ENCODE results near the gene RPTOR.
A peak's percentile ranks its signal among the peaks of the same experiment; 100 is the strongest.

RPTOR gene

DNA sequence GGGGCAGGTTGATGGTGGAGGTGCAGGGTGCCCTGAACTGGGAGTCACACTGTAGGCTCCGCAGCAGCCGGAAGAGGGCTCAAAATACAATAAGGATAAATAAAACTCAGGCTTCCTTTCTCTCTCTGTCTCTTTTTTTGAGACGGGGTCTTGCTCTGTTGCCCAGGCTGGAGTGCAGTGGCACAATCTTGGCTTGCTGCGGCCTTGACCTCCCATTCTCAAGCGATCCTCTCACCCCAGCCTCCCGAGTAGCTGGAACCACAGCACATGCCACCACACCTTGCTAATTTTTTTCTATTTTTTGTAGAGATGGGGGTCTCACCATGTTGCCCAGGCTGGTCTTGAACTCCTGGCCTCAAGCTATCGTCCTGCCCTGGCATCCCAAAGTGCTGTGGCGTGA is 35.3 kb upstream of the RPTOR start:
- H3K27me3 Mint-ChIP-seq = peaks cover 18 to 19% of the 10 kb centered on the region in 2 donors
- no peaks in the 10 kb centered on the region for H3K9me3 Mint-ChIP-seq
- ATAC-seq (replicated peaks) = no peak
- no peak overlapping the region for H3K4me3 Mint-ChIP-seq
- H3K4me1 Mint-ChIP-seq = no peaks in the 10 kb centered on the region
- H3K36me3 Mint-ChIP-seq = no peaks in the 10 kb centered on the region
- no peak overlapping the region for H3K27ac Mint-ChIP-seq
- DNase-seq = no peak

DNA sequence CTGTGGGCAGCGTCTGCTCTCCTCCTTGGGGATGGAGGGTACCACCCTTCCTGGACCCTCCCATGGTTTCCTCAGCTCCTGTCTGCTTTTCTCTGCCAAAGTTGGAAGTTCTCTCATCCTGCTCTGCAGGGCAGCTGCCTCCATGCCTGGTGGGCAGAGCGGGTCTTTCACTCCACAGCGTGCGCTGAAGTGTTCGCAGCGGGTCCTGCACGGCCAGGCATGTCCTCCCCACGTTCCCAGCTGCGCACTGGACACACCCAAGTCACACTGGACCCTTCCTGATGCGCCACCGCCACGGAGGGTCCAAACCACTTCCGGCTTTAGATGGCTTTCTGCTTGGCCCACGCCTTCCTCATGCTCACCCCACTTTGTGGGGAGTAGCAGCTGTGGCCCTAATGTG is 34.5 kb upstream of the RPTOR start:
- no peaks in the 10 kb centered on the region for H3K9me3 Mint-ChIP-seq
- DNase-seq (no peak), ATAC-seq (replicated peaks) (no peak)
- H3K27ac Mint-ChIP-seq = no peak overlapping the region
- H3K4me1 Mint-ChIP-seq = no peaks in the 10 kb centered on the region
- peaks cover 16 to 18% of the 10 kb centered on the region in 2 donors for H3K27me3 Mint-ChIP-seq
- no peak overlapping the region for H3K4me3 Mint-ChIP-seq
- no peaks in the 10 kb centered on the region for H3K36me3 Mint-ChIP-seq

- H3K36me3 Mint-ChIP-seq = no peaks in the 10 kb centered on the region
- ATAC-seq (replicated peaks) (no peak), DNase-seq (no peak)
- no peaks in the 10 kb centered on the region for H3K4me1 Mint-ChIP-seq
- H3K27me3 Mint-ChIP-seq = peaks cover 16 to 18% of the 10 kb centered on the region in 2 donors
- H3K27ac Mint-ChIP-seq = no peak overlapping the region
- H3K9me3 Mint-ChIP-seq = no peaks in the 10 kb centered on the region
- H3K4me3 Mint-ChIP-seq = no peak overlapping the region
Measured at GRCh38 chr17:80510772-80511171, 33.9 kb upstream of the RPTOR start.

GRCh38 chr17:80511222-80512180 is 33.1 kb upstream of the RPTOR start:
- DNase-seq (no peak), ATAC-seq (replicated peaks) (no peak)
- H3K4me1 Mint-ChIP-seq = no peaks in the 10 kb centered on the region
- H3K4me3 Mint-ChIP-seq = no peak overlapping the region
- peaks cover 16 to 17% of the 10 kb centered on the region in 2 donors for H3K27me3 Mint-ChIP-seq
- no peaks in the 10 kb centered on the region for H3K36me3 Mint-ChIP-seq
- H3K9me3 Mint-ChIP-seq = no peaks in the 10 kb centered on the region
- H3K27ac Mint-ChIP-seq = no peak overlapping the region

DNA sequence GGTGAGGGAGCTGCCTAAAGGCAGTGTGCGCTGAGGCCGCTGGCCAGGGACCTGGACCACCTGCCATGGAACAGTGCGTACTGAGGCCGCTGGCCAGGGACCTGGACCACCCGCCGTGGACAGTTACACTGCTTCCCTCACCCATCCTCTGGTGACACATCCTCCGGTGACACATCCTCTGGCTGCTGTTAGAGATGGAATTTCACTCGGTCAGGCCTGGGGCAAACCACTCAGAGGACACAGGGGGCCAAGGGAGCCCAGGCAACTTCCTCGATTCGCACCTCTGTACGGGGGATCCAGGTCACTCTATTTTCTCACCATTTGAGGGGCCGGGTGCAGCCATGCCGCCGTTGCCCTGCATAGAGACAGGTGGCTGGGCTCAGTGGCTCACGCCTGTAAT is 32.4 kb upstream of the RPTOR start:
- H3K4me1 Mint-ChIP-seq = no peaks in the 10 kb centered on the region
- no peak for ATAC-seq (replicated peaks)
- H3K36me3 Mint-ChIP-seq = no peaks in the 10 kb centered on the region
- H3K4me3 Mint-ChIP-seq = no peak overlapping the region
- H3K27me3 Mint-ChIP-seq = peaks cover 16 to 18% of the 10 kb centered on the region in 2 donors
- no peak overlapping the region for H3K27ac Mint-ChIP-seq
- H3K9me3 Mint-ChIP-seq = no peaks in the 10 kb centered on the region
- DNase-seq = no peak

GRCh38 chr17:80513201-80513600 is 31.4 kb upstream of the RPTOR start:
- ATAC-seq (replicated peaks) = no peak

DNA sequence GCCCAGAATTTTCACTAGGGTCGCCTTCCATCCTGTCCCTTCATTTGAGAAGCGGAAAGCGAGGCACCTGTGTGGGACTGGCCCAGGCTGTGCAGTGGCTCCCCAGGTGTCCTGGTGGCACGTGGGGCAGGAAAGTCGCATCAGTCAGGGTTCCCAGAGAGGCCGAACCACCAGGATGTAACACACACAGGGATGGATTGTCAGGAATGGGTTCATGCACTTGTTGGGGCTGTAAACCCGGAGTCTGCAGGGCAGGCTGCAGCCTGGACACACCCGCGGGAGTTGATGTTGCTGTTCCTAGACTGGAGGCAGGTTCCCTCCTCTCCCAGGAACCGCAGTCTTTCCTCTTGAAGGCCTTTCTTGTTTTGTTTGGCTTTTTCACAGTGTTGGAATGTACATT is 30.7 kb upstream of the RPTOR start:
- H3K4me3 Mint-ChIP-seq = no peak overlapping the region
- H3K9me3 Mint-ChIP-seq = no peaks in the 10 kb centered on the region
- no peaks in the 10 kb centered on the region for H3K36me3 Mint-ChIP-seq
- H3K27me3 Mint-ChIP-seq = peaks cover 23 to 28% of the 10 kb centered on the region in 2 donors
- DNase-seq = no peak
- ATAC-seq (replicated peaks) = no peak
- no peaks in the 10 kb centered on the region for H3K4me1 Mint-ChIP-seq
- H3K27ac Mint-ChIP-seq = no peak overlapping the region

More at GRCh38 chr17:80513201-80513600, 31.4 kb upstream of the RPTOR start:
- Mint-ChIP-seq H3K36me3 (no peaks in the 10 kb centered on the region), H3K9me3 (no peaks in the 10 kb centered on the region), H3K27ac (no peak overlapping the region), H3K4me3 (no peak overlapping the region), H3K4me1 (no peaks in the 10 kb centered on the region), H3K27me3 (peaks cover 17 to 21% of the 10 kb centered on the region in 2 donors)
- DNase-seq = no peak

DNA sequence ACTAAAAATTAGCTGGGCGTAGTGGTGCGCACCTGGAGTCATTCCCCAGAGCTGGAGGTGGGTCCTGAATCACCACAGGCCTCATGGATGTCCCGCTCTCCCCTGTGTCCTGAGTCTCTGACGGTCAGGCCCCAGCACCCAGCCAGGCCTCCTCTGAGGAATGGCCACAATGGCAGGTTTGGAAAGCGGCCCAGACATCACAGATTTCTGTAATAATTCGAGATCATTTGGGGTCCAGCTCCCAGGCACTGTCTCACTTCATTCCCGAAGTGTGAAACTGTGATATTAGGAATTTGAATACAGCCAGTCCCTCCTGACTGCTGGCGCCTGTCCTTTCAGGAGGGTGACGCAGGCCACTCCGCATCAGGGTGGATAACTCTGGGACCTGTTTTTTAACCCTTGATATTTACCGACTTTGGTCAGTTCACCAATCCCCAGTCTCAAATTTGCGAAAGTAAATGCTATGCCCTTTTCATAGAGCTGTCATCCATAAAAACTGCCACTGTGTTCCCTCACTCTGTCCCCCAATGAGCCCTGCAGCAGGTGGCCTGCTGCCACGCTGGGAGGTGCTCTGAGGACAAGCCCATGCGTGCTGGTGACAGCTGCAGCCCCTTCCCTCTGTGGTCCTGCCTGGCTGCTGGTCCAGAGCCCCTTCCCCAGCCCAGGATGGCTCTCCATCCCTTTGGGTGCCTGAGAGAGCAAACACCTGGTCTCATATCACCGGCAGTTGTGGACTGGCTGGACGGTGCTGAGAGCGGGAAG is 28.3 kb upstream of the RPTOR start:
- H3K9me3 Mint-ChIP-seq = no peaks in the 10 kb centered on the region
- no peak for DNase-seq
- no peaks in the 10 kb centered on the region for H3K36me3 Mint-ChIP-seq
- H3K4me3 Mint-ChIP-seq = no peak overlapping the region
- H3K27me3 Mint-ChIP-seq = peaks cover 36 to 47% of the 10 kb centered on the region in 2 donors
- no peak for ATAC-seq (replicated peaks)
- no peaks in the 10 kb centered on the region for H3K4me1 Mint-ChIP-seq
- H3K27ac Mint-ChIP-seq = no peak overlapping the region

DNA sequence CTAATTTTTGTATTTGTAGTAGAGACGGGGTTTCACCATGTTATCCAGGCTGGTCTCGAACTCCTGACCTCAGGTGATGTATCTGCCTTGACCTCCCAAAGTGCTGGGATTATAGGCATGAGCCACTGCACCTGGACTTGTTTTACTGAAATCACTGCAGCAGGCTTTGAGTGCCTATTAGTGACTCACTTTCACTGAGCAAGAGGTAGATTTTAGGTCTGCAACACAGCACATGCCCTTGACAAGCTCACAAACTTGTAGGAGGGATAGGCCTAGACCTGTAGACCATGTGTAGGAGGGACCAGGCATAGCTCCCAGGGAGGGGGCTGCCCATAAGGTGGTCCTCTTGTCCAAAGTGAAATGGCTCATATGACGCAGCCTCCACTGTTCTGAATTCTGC is 27.0 kb upstream of the RPTOR start:
- H3K4me3 Mint-ChIP-seq = no peak overlapping the region
- ATAC-seq (replicated peaks) = no peak
- no peaks in the 10 kb centered on the region for H3K36me3 Mint-ChIP-seq
- peaks cover 36 to 51% of the 10 kb centered on the region in 2 donors for H3K27me3 Mint-ChIP-seq
- no peaks in the 10 kb centered on the region for H3K4me1 Mint-ChIP-seq
- H3K27ac Mint-ChIP-seq = no peak overlapping the region
- no peaks in the 10 kb centered on the region for H3K9me3 Mint-ChIP-seq
- DNase-seq = no peak

DNA sequence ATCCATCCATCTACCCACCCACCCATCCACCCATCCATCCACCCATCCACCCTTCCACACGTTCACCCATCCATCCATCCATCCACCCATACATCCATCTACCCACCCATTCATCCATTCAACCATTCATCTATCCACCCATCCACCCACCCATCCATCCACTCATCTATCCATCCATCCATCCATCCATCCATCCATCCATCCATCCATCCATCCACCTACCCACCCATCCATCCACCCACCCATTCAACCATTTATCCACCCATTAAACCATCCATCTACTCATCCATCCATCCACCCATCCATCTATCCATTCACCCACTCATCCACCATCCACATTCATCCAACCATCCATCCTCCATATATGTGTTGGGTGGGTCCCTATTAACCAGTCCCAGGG is 26.2 kb upstream of the RPTOR start:
- Mint-ChIP-seq H3K27ac (no peak overlapping the region), H3K9me3 (no peaks in the 10 kb centered on the region), H3K36me3 (no peaks in the 10 kb centered on the region), H3K27me3 (peaks cover 36 to 55% of the 10 kb centered on the region in 2 donors), H3K4me3 (no peak overlapping the region), H3K4me1 (no peaks in the 10 kb centered on the region)
- no peak for DNase-seq
- no peak for ATAC-seq (replicated peaks)

DNA sequence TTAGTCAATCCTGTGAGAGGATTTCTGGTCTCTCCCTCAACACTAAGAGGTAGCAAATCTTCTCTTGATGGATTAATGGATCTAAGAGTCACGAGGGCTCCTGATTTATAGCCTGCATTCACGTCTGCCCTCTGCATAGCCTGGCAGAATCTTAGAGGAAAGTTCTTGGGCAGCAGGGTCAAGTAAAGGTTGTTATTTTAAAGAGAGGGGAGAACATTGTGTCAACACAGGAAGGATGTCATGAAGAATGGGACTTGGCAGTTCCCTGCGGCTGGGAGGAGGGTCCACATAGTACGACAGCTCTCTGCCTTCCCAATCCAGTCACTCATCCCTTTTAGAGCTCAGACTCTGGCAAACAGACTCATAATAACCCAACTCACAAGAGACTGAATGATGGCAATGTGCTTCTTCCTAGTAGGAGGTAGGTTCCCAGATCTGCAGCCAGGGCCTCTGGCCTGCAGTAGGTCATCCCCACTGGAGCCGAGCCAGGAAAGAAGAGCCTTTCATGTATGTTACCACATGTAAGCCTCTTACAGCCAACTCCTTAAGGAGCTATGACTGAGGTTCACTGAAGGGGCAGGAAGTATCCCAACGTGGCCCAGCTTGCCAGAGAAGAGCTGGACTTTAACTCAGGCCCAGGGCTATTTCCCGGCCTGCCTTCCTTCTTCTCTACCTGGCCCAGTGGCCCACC is 25.4 kb upstream of the RPTOR start:
- no peaks in the 10 kb centered on the region for H3K9me3 Mint-ChIP-seq
- H3K27ac Mint-ChIP-seq = no peak overlapping the region
- H3K4me1 Mint-ChIP-seq = no peaks in the 10 kb centered on the region
- H3K4me3 Mint-ChIP-seq = no peak overlapping the region
- ATAC-seq (replicated peaks) (no peak), DNase-seq (no peak)
- peaks cover 35 to 56% of the 10 kb centered on the region in 2 donors for H3K27me3 Mint-ChIP-seq
- H3K36me3 Mint-ChIP-seq = no peaks in the 10 kb centered on the region

DNA sequence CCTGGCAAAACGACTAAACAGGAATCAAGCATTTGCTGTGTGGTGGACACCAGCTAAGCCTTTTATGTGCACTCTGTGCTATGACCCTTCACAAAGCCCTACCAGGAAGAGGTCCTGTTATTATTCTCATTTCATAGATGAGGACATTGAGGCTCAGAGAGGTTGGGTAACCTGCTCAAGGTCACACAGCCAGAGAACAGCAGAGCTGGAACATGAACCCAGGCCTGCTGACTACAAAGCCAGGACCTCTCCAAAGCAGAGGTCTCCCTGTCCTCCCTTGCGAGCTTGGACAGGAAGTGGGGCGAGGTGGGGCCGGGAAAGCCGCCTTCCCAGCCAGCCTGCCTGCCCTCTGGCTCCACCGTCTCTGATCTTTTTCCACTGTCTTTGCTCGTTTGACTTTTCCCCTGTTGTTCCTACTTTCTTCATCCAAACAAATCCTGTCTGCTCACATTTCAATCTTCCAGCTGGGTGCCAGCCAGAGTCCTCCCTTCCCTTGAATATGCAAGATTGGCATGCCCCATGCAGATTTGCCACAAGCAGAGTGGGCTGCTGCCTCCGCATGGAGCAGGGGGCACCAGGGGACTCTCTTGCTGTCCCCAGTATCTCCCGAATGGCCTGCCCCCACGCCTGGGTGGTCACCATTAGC is 23.7 kb upstream of the RPTOR start:
- H3K36me3 Mint-ChIP-seq = no peaks in the 10 kb centered on the region
- no peak overlapping the region for H3K27ac Mint-ChIP-seq
- DNase-seq (no peak), ATAC-seq (replicated peaks) (no peak)
- H3K4me1 Mint-ChIP-seq = no peaks in the 10 kb centered on the region
- no peaks in the 10 kb centered on the region for H3K9me3 Mint-ChIP-seq
- H3K4me3 Mint-ChIP-seq = no peak overlapping the region
- H3K27me3 Mint-ChIP-seq = peaks cover 43 to 68% of the 10 kb centered on the region in 2 donors

DNA sequence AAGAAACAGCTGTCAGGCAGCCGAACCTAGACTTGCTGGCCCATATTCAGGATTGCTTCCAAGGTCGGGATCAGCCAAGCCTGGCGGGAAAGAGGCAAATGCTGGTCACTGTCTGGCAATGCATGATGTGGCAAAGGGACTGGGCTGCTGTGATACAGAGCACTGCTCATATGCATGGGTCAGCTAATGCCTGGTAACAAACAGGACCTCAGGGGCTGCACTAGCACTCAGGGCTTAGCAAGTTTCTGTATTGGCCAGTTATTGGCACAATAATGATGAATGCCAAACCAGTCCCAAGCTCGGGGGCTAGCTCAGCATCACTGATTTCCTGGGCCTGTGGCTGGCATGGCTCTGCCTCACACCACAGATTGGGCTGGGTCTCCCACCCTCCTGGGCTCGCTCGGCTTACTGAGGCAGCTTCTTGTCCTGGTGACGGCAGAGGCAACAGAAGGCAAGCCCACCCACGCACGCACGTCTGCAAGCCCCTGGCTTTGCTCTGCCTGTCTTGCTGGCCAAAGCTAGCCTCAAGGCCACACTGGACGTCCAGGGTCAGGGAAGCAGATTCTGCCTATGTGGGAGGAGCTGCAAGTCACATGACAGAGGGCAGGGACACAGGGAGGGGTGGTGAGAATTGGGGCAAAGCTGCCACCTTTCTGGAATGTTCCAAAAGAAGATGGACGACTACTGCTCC is 21.4 kb upstream of the RPTOR start:
- DNase-seq (no peak), ATAC-seq (replicated peaks) (no peak)
- Mint-ChIP-seq H3K27ac (peak overlapping the region; percentile 77), H3K36me3 (no peaks in the 10 kb centered on the region), H3K4me1 (no peaks in the 10 kb centered on the region), H3K4me3 (no peak overlapping the region), H3K27me3 (peaks cover 53 to 72% of the 10 kb centered on the region in 2 donors), H3K9me3 (no peaks in the 10 kb centered on the region)

All from stimulated activated naive B cell treated with anti-CD40 and anti-IgM and Interleukin-4, amounts not matched to agents 10 μg/mL and 1 μg/mL and 100 μg/mL, for 72 hours (primary cell).